Fibroblast of skin of left quadriceps (primary cell): ENCODE measurements around the gene TMEM143.
A peak's percentile ranks its signal among the peaks of the same experiment; 100 is the strongest.
"Not testable (repeated sequence)": the region's sequence is repeated elsewhere in the genome, so short reads cannot be mapped to it uniquely, and the experiment has no call there.

Source experiments
- DNase-seq, 2 experiments: peaks; one replicate each; pipeline ENCODE4 v3.0.0-alpha.2; 2013; ENCODE audit warnings: low read depth in 2 of 2

TMEM143 gene

GRCh38 chr19:48391100-48392005 lies 27.6 kb upstream of the TMEM143 start, which contains the start of gene KDELR1:
Gene KDELR1 (minus strand): TSS chr19:48391551. CDS start chr19:48391358, 193 bp downstream.
- DNase-seq: peak in 1 of 2 experiments; percentile 53

- DNase-seq: no peak
These were observed 26.7 kb upstream of the TMEM143 start for GRCh38 chr19:48390188-48391099.

- DNase-seq: no peak
These were observed 23.2 kb upstream of the TMEM143 start for GRCh38 chr19:48386981-48387380.

GRCh38 chr19:48385461-48386087 lies 21.8 kb upstream of the TMEM143 start:
- no peak for DNase-seq

GRCh38 chr19:48382286-48382685 lies 18.5 kb upstream of the TMEM143 start:
- DNase-seq: no peak

GRCh38 chr19:48381178-48381950 lies 17.6 kb upstream of the TMEM143 start:
- no peak for DNase-seq

GRCh38 chr19:48379058-48379457 lies 15.3 kb upstream of the TMEM143 start:
- no peak for DNase-seq

GRCh38 chr19:48378194-48378570 lies 14.4 kb upstream of the TMEM143 start:
- DNase-seq: no peak

GRCh38 chr19:48373567-48373966 lies 9.8 kb upstream of the TMEM143 start:
- DNase-seq: no peak

GRCh38 chr19:48372904-48373303 lies 9.2 kb upstream of the TMEM143 start:
- DNase-seq: no peak

- DNase-seq: not testable (repeated sequence)
These were observed 8.0 kb upstream of the TMEM143 start for GRCh38 chr19:48371771-48372170.

GRCh38 chr19:48371367-48371766 lies 7.6 kb upstream of the TMEM143 start:
- no peak for DNase-seq

- no peak for DNase-seq
These were observed 7.2 kb upstream of the TMEM143 start for GRCh38 chr19:48370955-48371354.

- DNase-seq: no peak
These were observed 5.2 kb upstream of the TMEM143 start for GRCh38 chr19:48368936-48369335.

GRCh38 chr19:48367855-48368254 lies 4.1 kb upstream of the TMEM143 start:
- no peak for DNase-seq

- no peak for DNase-seq
These were observed 1.9 kb upstream of the TMEM143 start for GRCh38 chr19:48365602-48366001.

GRCh38 chr19:48364598-48365348 lies 1.0 kb upstream of the TMEM143 start:
- no peak for DNase-seq

GRCh38 chr19:48363500-48363809 lies 285 bp downstream of the TMEM143 start:
- DNase-seq: no peak

- peak; percentile 88 to 90 for DNase-seq
These were observed 832 bp downstream of the TMEM143 start for GRCh38 chr19:48362716-48363499.

GRCh38 chr19:48361912-48362311 lies 1.8 kb downstream of the TMEM143 start:
- DNase-seq: no peak
